G401 (cell line): ENCODE results near the gene LHFPL6. TPM values are rescaled to one million over a fixed set of nuclear protein-coding genes. Genes with fewer than 3 reads are reported as not detected.

Experiments used
- DNase-seq: peaks from one replicate; pipeline ENCODE4 v3.0.0-alpha.2; 2015; ENCODE audit warnings: low spot score
- in situ Hi-C: cut with HindIII; loops from 2 replicates; pipeline ENCODE4 v1.10.0; 2016; ENCODE audit warnings: low sequenced_read_pairs, mixed read lengths
- total RNA-seq: library from RNA; depleted of rRNA; stranded (reverse); fragments of >200 nt; shearing (Covaris generic); gene quantifications from 2 replicates; pipeline ENCODE4 v1.2.3, GENCODE V29; 2014

The LHFPL6 gene
- total RNA-seq, 1 experiment from 2014 or later: not detected

- DNase-seq: no peak
- in situ Hi-C loops: no loop called here
Measured at GRCh38 chr13:39490136-39490535, 112.9 kb downstream of the LHFPL6 start.

- in situ Hi-C loops: no loop called here
- no peak for DNase-seq
Measured at GRCh38 chr13:39486758-39487157, 116.2 kb downstream of the LHFPL6 start.

GRCh38 chr13:39485314-39485700 is 117.7 kb downstream of the LHFPL6 start:
- in situ Hi-C loops: no loop called here
- no peak for DNase-seq

DNA sequence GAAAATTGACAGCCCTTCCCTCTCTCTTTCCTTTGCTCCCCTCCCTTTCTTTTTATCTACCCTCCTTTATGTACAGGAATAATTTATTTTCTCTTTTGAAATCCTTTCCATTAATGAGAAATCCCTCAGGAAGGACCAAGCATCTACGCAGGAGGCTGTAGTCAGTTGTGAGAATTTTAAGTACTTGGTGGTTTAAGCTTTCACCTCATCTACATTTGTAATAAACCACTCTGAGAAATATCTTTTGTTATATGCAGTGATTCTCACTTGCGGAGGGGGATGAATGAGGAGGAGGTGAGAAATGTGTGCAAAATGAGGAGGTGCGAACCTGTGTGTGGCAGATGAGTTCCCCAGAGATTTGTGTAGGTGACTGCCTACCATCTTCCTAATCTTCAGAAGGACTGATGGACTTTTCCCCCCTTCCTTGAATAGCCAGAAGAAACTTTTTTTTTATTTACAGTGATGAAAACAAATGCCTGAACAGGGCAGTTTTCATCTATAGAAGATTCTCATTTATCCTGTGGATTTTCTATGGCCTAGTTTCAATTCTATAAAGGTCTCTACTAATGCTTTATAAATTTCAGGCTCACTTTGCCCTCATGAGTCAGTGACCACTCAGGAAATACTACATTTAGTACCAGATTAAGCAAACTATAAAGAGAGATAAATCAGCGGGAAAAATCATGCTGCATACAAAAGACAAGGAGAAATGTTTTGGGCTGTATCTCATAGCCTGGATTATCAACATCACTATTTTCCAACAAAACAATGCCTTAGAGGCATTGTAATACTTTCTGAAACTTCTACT is 118.3 kb downstream of the LHFPL6 start:
- no peak for DNase-seq
- in situ Hi-C loops: no loop called here

GRCh38 chr13:39483326-39483725 is 119.7 kb downstream of the LHFPL6 start:
- DNase-seq: no peak
- in situ Hi-C loops: no loop called here

- no peak for DNase-seq
- in situ Hi-C loops: no loop called here
Measured at GRCh38 chr13:39481491-39481890, 121.5 kb downstream of the LHFPL6 start.

DNA sequence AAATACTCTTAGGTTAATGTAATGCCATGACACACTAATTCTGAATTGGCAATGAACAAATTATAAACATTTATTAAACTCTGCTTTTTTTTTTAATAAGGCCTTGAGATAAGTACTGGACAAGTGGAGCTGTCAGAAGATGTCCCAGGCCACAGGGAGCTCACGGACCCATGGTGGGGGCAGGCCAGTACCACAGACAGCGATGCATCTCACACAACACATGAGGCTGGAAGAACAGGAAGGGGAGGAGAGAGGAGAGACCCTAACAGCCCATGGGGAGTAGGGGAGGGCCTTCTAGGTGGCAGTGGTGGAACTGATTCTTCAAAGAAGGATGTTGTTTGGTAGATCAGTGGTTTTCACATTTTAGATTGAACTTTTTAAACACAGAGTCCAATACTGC is 128.4 kb downstream of the LHFPL6 start:
- DNase-seq: no peak
- in situ Hi-C loops: no loop called here

DNA sequence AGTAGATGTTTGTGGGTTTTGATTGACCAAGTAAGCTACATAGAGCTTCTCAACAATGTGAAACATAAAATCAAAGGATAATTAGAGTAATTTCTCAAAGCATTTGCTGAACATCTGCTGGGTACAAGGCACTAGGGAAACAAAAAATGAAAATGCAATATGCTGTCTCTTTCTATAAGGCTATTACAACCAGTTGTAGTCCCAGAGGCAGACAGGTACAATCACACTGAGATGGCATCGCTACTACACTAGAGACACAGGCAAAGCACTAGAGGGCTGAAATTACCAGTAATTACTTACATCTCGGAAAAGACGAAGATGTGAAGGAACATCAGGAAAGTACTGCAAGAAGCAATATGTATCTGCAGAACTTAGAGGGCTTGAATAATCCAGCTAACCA is 133.3 kb downstream of the LHFPL6 start:
- in situ Hi-C loops: no loop called here
- DNase-seq: no peak

GRCh38 chr13:39468306-39468705 is 134.7 kb downstream of the LHFPL6 start:
- DNase-seq: no peak
- in situ Hi-C loops: no loop called here

- in situ Hi-C loops: no loop called here
- DNase-seq: no peak
Measured at GRCh38 chr13:39463611-39464010, 139.4 kb downstream of the LHFPL6 start.

- peak; percentile 66 for DNase-seq
- in situ Hi-C loops: no loop called here
Measured at GRCh38 chr13:39462906-39463305, 140.1 kb downstream of the LHFPL6 start.

- in situ Hi-C loops: no loop called here
- peak; percentile 56 for DNase-seq
Measured at GRCh38 chr13:39462428-39462827, 140.6 kb downstream of the LHFPL6 start.

DNA sequence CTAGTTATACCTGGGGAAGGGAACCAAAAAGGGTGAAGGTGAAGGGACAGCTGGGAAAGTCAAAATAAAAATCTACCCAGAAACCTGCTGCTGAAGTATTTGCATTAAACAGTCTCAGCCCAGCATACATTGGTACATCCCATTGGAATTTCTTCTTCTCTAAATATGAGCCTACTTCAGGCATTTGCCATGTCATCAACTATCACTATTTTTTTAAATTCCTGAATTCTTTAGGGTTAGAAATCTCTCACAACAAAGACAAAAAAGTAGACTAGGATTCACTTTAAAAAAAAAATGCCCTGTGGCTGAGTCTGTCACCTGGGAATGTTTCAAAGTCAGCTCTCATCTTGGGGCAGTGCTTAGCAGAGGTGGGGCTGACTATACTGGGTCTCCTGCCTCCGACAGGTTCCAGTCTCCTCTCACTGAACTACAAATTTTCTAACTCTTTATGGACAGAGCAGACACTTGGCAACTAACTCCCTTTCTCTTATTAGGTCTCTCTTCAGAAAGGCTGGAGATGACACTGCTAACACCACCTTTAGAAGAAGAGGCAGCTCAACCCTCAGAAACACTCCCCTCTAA is 141.2 kb downstream of the LHFPL6 start:
- no peak for DNase-seq
- in situ Hi-C loops: no loop called here

DNA sequence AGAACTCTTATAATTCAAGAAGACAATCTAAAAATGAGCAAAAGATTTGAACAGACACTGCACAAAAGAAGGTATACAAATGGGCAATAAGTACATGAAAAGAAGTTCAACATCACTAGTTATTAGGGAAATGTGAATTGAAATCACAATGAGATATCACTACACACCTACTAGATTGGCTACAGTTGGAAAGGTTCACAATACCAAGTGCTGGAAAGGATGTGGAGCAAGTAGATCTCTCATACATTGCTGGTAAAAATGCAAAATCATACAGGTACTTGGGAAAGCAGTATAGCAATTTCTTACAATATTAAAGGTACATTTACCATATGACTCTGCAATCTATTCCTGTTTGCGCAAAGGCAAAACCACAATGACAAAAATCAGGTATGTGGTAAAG is 145.7 kb downstream of the LHFPL6 start:
- DNase-seq: no peak
- in situ Hi-C loops: no loop called here

- DNase-seq: no peak
- in situ Hi-C loops: no loop called here
Measured at GRCh38 chr13:39455521-39456175, 147.3 kb downstream of the LHFPL6 start.

GRCh38 chr13:39452834-39453233 is 150.2 kb downstream of the LHFPL6 start:
- peak; percentile 93 for DNase-seq
- in situ Hi-C loops: no loop called here

DNA sequence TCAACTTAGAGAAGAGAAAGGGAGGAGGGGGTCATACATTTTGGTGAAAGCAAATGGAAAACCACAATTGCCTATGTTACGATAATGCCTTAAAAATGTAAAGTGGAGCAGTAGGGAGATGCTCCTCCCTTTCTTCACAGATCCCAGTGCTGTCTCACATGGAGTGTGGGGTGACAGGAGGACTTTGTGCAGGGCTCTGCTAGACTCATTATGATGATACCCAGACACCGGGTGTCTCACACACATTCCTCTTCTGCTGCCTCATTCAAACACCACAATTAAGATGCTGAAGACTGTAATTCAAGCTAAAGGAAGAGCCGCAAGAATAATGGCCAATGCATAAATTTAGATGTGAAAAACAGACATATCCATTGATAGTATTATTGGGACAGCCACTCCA is 150.6 kb downstream of the LHFPL6 start:
- in situ Hi-C loops: no loop called here
- no peak for DNase-seq

DNA sequence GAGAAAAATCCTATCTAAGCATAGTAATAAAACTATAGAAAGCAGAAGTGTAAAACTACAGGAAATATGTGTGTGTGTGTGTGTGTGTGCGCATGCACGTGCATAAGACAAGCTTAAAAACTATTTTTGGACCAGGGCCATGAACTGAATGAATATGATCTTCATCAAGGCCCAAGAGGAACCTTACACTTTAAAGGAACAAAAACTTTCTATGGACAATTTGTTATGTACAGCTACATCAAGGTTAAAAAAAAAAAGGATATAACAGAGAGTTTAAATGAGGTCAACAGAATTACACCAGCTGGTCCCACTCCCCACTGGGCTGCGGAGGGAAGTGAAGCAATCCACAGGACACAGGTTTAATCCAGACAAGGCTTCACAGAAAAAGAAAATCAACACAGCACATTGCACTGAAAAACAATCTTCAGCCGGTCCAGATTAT is 151.1 kb downstream of the LHFPL6 start:
- in situ Hi-C loops: no loop called here
- peak; percentile 95 for DNase-seq

DNA sequence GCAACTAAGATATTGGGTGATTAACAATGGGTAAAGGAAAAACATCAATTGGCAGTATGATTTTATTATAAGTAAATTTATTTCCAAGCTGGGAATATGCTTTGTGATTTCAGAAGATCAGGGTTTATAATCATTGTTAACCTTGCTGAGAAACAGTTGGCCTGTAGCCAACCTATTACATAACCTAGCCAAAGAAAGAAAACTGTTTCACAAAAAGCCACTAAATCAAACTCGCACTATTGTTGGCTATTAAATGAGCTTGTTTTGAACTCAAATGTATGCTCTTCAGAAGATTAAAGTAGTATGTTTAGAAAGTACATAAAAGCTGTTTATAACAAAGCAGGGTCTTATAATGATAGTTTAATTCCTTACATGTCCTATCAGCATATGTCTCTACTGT is 151.7 kb downstream of the LHFPL6 start:
- peak; percentile 77 for DNase-seq
- in situ Hi-C loops: no loop called here

- in situ Hi-C loops: no loop called here
Measured at GRCh38 chr13:39450176-39450575, 152.8 kb downstream of the LHFPL6 start.

More at GRCh38 chr13:39450176-39450575, 152.8 kb downstream of the LHFPL6 start:
- no peak for DNase-seq
